HepG2 (cell line): ENCODE data around the gene USP2. TPM values are rescaled to one million over a fixed set of nuclear protein-coding genes. Genes with fewer than 3 reads are reported as not detected.

Source experiments
- ELF1 ChIP-seq: sonication (generic); formaldehyde crosslinking; IDR thresholded peaks from 2 replicates; pipeline ENCODE4 v1.4.0; 2020; ENCODE audit warnings: missing genetic modification reagents
- FOXA3 ChIP-seq: IDR thresholded peaks from 2 replicates; pipeline ENCODE4 v1.6.1; 2016; ENCODE audit warnings: missing genetic modification reagents, missing compliant biosample characterization
- GMEB1 ChIP-seq: sonication (generic); formaldehyde crosslinking; IDR thresholded peaks from 2 replicates; pipeline ENCODE4 v1.5.1; 2020; ENCODE audit warnings: missing genetic modification reagents, mild to moderate bottlenecking, borderline replicate concordance
- HIVEP1 ChIP-seq: sonication (generic); formaldehyde crosslinking; IDR thresholded peaks from 2 replicates; pipeline ENCODE4 v1.4.0; 2020; ENCODE audit warnings: mild to moderate bottlenecking, missing genetic modification reagents
- HMG20B ChIP-seq: conservative IDR thresholded peaks from 2 replicates; pipeline ENCODE4 v1.6.1; 2016; ENCODE audit warnings: missing genetic modification reagents, missing compliant biosample characterization
- HOXA3 ChIP-seq: sonication (generic); formaldehyde crosslinking; IDR thresholded peaks from 2 replicates; pipeline ENCODE4 v1.5.0; 2020; ENCODE audit warnings: missing genetic modification reagents
- MAF1 ChIP-seq: sonication (generic); formaldehyde crosslinking; IDR thresholded peaks from 2 replicates; pipeline ENCODE4 v1.5.0; 2020; ENCODE audit warnings: missing genetic modification reagents, borderline replicate concordance
- MED13 ChIP-seq: sonication (generic); formaldehyde crosslinking; IDR thresholded peaks from 2 replicates; pipeline ENCODE4 v1.5.0; 2020; ENCODE audit warnings: missing genetic modification reagents
- MED8 ChIP-seq: sonication (generic); formaldehyde crosslinking; IDR thresholded peaks from 2 replicates; pipeline ENCODE4 v1.8.1; 2023; ENCODE audit warnings: mild to moderate bottlenecking, missing genetic modification reagents; ENCODE audit not compliant: insufficient replicate concordance
- MLX ChIP-seq: IDR thresholded peaks from 2 replicates; pipeline ENCODE4 v1.6.1; 2016
- MXD4 ChIP-seq: IDR thresholded peaks from 2 replicates; pipeline ENCODE4 v1.6.1; 2016; ENCODE audit warnings: mild to moderate bottlenecking, missing biosample characterization, missing genetic modification reagents
- PATZ1 ChIP-seq: sonication (generic); formaldehyde crosslinking; IDR thresholded peaks from 2 replicates; pipeline ENCODE4 v1.4.0; 2020; ENCODE audit warnings: missing genetic modification reagents
- PRMT3 ChIP-seq: sonication (generic); formaldehyde crosslinking; IDR thresholded peaks from 2 replicates; pipeline ENCODE4 v1.8.1; 2022; ENCODE audit warnings: low read depth, mild to moderate bottlenecking, moderate library complexity, missing genetic modification reagents, borderline replicate concordance
- STAT5B ChIP-seq: sonication (generic); formaldehyde crosslinking; IDR thresholded peaks from 2 replicates; pipeline ENCODE4 v1.4.0; 2020; ENCODE audit warnings: missing genetic modification reagents
- TAF1 ChIP-seq: sonication (generic); formaldehyde crosslinking; IDR thresholded peaks from 2 replicates; pipeline ENCODE4 v1.4.0; 2020; ENCODE audit warnings: missing genetic modification reagents
- ZGPAT ChIP-seq: IDR thresholded peaks from 2 replicates; pipeline ENCODE4 v1.6.1; 2016; ENCODE audit warnings: mild to moderate bottlenecking
- ZNF414 ChIP-seq: sonication (generic); formaldehyde crosslinking; IDR thresholded peaks from 2 replicates; pipeline ENCODE4 v1.5.0; 2020; ENCODE audit warnings: missing genetic modification reagents
- ZNF460 ChIP-seq: sonication (generic); formaldehyde crosslinking; IDR thresholded peaks from 2 replicates; pipeline ENCODE4 v1.5.1; 2020; ENCODE audit warnings: missing genetic modification reagents, mild to moderate bottlenecking, borderline replicate concordance
- ZNF557 ChIP-seq: sonication (generic); formaldehyde crosslinking; IDR thresholded peaks from 2 replicates; pipeline ENCODE4 v1.4.0; 2020; ENCODE audit warnings: missing genetic modification reagents
- ZNF772 ChIP-seq: sonication (generic); formaldehyde crosslinking; IDR thresholded peaks from 2 replicates; pipeline ENCODE4 v1.5.0; 2020; ENCODE audit warnings: mild to moderate bottlenecking, missing genetic modification reagents
- ZNF800 ChIP-seq: sonication (generic); formaldehyde crosslinking; IDR thresholded peaks from 2 replicates; pipeline ENCODE4 v1.4.0; 2020; ENCODE audit warnings: missing genetic modification reagents
- ZSCAN12 ChIP-seq: sonication (generic); formaldehyde crosslinking; IDR thresholded peaks from 2 replicates; pipeline ENCODE4 v1.9.0; 2021; ENCODE audit warnings: mild to moderate bottlenecking, missing genetic modification reagents
- polyA plus RNA-seq, 8 experiments: library from polyadenylated mRNA; depleted of rRNA in 3 of 8; stranded (reverse) in 7 of 8; unstranded in 1 of 8; fragments of >200 nt; fragmentation: Illumina TruSeq in 4 of 8; extraction: Trizol in 4 of 8; gene quantifications; 2 replicates each; pipeline versions ENCODE4 v1.2.1 to v1.2.3, GENCODE V29; 2011 to 2016; ENCODE audit warnings: low read depth in 4 of 8, missing spikeins in 1 of 8, mixed read lengths in 1 of 8; ENCODE audit not compliant: insufficient read depth in 1 of 8
- total RNA-seq, 5 experiments: library from RNA; depleted of rRNA; stranded (reverse); fragments of >200 nt; fragmentation: Illumina TruSeq; extraction: Trizol; gene quantifications; 2 replicates each; pipeline ENCODE4 v1.2.3, GENCODE V29; 2016; ENCODE audit warnings: low read depth in 1 of 5

USP2 gene
- total and polyA plus RNA-seq, 2 of the 13 experiments (the other 11 are each of a cell fraction or from before 2014, with no cell fraction given) = 2.5 to 6.0 TPM

- TF ChIP-seq ZNF557 (CRISPR knock-in tag) = no peak
- peak; percentile 36; the same call in 1 of the 2 replicates for TF ChIP-seq TAF1 (CRISPR knock-in tag)
- no peak for TF ChIP-seq PRMT3 (CRISPR knock-in tag)
- peak; percentile 67; the same call in 1 of the 2 replicates for TF ChIP-seq HIVEP1 (CRISPR knock-in tag)
- TF ChIP-seq FOXA3 (CRISPR knock-in tag) = peak; percentile 82
- peak; percentile 41; the same call in 1 of the 2 replicates for TF ChIP-seq MLX (CRISPR knock-in tag)
- peak; percentile 52; the same call in 1 of the 2 replicates for TF ChIP-seq ZNF460 (CRISPR knock-in tag)
- peak; percentile 66; the same call in 1 of the 2 replicates for TF ChIP-seq ZGPAT (CRISPR knock-in tag)
- no peak for TF ChIP-seq STAT5B (CRISPR knock-in tag)
- TF ChIP-seq PATZ1 (CRISPR knock-in tag) = peak; percentile 98
- TF ChIP-seq MED13 (CRISPR knock-in tag) = peak; percentile 71
- TF ChIP-seq MXD4 (CRISPR knock-in tag) = peak; percentile 96
- TF ChIP-seq ZNF800 (CRISPR knock-in tag) = no peak
- peak; percentile 58 for TF ChIP-seq MED8 (CRISPR knock-in tag)
- TF ChIP-seq GMEB1 (CRISPR knock-in tag) = no peak
- TF ChIP-seq HOXA3 (CRISPR knock-in tag) = peak; percentile 84
- no peak for TF ChIP-seq ZNF414 (CRISPR knock-in tag)
- 0 out of 2 replicates have a peak, but pooled peaks have one; percentile 26 for TF ChIP-seq ELF1
- TF ChIP-seq MAF1 = peak; percentile 66; the same call in 1 of the 2 replicates
- 0 out of 2 replicates have a peak, but pooled peaks have one; percentile 36 for TF ChIP-seq ZNF772
- no peak for TF ChIP-seq ZSCAN12 (CRISPR knock-in tag)
- peak; percentile 55; the same call in 1 of the 2 replicates for TF ChIP-seq HMG20B (CRISPR knock-in tag)
Observed at GRCh38 chr11:119376197-119376847, 5.2 kb downstream of the USP2 start (continued).
